C4-2B (cell line): ENCODE measurements around the gene SNTA1.
"Not testable (repeated sequence)": the region's sequence is repeated elsewhere in the genome, so short reads cannot be mapped to it uniquely, and the experiment has no call there.

Experiments
- H3K27ac ChIP-seq: fragments of 450-650 bp; 2 replicates; pipeline ENCODE4 v1.5.1; 2017
- CTCF ChIP-seq: fragments of 450-650 bp; conservative IDR thresholded peaks from 2 replicates; pipeline ENCODE4 v1.5.1; 2017; ENCODE audit warnings: mild to moderate bottlenecking
- ZFX ChIP-seq: fragments of 450-650 bp; IDR thresholded peaks from 2 replicates; pipeline ENCODE4 v1.6.1; 2017

Gene SNTA1

GRCh38 chr20:33474097-33474873, 30.7 kb upstream of the SNTA1 start:
- TF ChIP-seq ZFX, result no peak
- no peak for TF ChIP-seq CTCF
- H3K27ac ChIP-seq, result no peak overlapping the region

DNA sequence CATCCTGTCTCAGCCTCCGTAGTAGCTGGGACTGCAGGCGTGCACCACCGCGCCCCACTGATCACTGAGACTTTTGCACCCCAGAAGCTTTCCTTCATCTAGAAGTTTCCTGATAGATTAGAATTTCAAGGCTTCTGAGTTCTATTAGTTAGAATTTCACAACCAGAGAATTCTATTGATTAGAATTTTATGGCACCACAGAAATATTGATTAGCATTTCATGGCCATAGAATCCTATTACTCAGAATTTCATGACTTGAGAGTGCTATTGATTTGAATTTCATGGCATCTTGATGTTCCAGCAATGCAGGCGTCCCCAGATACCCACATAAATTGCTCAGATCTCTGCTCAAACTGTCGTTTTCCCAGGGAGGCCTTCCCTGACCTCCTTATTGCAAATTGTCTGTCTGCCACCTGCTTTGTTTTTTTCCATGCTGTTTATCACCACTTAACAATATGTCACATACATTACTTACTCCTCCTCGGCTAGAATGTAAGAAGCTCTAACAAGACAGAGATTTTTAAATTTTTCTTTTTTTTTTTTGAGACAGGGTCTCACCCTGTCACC, 29.4 kb upstream of the SNTA1 start:
- H3K27ac ChIP-seq, result no peak overlapping the region
- no peak for TF ChIP-seq ZFX

DNA sequence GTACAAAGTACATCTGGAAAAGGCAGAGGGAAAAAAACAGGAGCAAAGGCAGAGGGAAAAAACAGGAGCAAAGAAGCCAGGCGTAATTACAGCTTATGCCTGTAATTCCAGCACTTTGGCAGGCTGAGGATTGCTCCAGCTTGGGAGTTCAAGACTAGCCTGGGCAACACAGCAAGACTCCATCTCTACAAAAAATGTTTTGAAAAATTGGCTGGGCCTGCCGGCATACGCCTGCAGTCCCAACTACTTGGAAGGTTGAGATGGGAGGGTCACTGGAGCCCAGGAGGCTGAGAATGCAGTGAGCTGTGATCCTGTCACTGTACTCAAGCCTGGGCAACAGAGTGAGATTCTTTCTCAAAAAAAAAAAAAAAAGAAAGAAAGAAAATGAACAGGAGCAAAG, 27.3 kb upstream of the SNTA1 start:
- no peak overlapping the region for H3K27ac ChIP-seq
- no peak for TF ChIP-seq CTCF
- TF ChIP-seq ZFX, result no peak

GRCh38 chr20:33470457-33470856, 26.9 kb upstream of the SNTA1 start:
- no peak overlapping the region for H3K27ac ChIP-seq
- TF ChIP-seq CTCF (no peak), ZFX (no peak)

GRCh38 chr20:33466303-33466646, 22.7 kb upstream of the SNTA1 start:
- TF ChIP-seq CTCF (no peak), ZFX (no peak)

GRCh38 chr20:33465481-33466302, 22.1 kb upstream of the SNTA1 start:
- TF ChIP-seq ZFX (no peak), CTCF (no peak)
- no peak overlapping the region for H3K27ac ChIP-seq

More at GRCh38 chr20:33466303-33466646, 22.7 kb upstream of the SNTA1 start:
- H3K27ac ChIP-seq, result no peak overlapping the region

GRCh38 chr20:33464759-33465158, 21.2 kb upstream of the SNTA1 start:
- not testable (repeated sequence) for H3K27ac ChIP-seq

GRCh38 chr20:33463332-33464101, 20.0 kb upstream of the SNTA1 start:
- H3K27ac ChIP-seq, result no peak overlapping the region
- TF ChIP-seq CTCF, result no peak
- TF ChIP-seq ZFX, result no peak
